ENCODE results near the gene KDM6A.

DNA sequence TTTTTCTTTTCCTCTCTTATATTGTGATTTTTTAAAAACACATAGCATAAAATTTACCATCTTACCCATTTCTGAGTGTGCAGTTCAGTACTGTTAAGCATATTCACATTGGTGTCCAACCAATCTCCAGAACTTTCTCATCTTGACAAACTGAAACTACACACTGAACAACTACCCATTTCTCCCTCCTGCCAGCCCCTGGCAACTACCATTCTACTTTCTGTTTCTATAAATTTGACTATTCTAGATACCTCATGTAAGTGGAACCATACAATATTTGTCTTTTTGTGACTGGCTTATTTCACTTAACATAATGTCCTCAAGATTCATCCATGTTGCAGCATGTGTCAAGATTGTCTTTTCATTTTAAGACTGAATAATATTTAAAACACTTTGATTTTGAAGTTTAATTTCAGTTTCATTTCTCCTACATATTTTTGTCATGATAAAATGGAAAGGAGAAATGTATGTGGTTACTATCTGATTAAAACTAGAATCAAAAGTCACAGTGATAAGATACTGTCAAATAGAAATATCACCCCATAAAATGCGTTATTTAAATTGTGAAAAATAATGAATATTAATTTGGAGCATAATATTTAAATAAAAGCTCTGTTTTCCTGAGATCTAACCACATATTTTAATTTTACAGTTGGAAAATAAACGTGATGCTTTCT lies 204.9 kb downstream of the KDM6A start:
- TF ChIP-seq POLR2AphosphoS5 (IDR thresholded peaks at IDR 0.05; ENCODE audit: low read depth, low read length) (no peak), SIN3A (IDR thresholded peaks at IDR 0.05; ENCODE audit: borderline replicate concordance, insufficient read depth, low read depth, low read length) (no peak)
- TF ChIP-seq, protein P1, sequence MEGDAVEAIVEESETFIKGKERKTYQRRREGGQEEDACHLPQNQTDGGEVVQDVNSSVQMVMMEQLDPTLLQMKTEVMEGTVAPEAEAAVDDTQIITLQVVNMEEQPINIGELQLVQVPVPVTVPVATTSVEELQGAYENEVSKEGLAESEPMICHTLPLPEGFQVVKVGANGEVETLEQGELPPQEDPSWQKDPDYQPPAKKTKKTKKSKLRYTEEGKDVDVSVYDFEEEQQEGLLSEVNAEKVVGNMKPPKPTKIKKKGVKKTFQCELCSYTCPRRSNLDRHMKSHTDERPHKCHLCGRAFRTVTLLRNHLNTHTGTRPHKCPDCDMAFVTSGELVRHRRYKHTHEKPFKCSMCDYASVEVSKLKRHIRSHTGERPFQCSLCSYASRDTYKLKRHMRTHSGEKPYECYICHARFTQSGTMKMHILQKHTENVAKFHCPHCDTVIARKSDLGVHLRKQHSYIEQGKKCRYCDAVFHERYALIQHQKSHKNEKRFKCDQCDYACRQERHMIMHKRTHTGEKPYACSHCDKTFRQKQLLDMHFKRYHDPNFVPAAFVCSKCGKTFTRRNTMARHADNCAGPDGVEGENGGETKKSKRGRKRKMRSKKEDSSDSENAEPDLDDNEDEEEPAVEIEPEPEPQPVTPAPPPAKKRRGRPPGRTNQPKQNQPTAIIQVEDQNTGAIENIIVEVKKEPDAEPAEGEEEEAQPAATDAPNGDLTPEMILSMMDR (IDR thresholded peaks at IDR 0.05): no peak
- TF ChIP-seq, protein P2, sequence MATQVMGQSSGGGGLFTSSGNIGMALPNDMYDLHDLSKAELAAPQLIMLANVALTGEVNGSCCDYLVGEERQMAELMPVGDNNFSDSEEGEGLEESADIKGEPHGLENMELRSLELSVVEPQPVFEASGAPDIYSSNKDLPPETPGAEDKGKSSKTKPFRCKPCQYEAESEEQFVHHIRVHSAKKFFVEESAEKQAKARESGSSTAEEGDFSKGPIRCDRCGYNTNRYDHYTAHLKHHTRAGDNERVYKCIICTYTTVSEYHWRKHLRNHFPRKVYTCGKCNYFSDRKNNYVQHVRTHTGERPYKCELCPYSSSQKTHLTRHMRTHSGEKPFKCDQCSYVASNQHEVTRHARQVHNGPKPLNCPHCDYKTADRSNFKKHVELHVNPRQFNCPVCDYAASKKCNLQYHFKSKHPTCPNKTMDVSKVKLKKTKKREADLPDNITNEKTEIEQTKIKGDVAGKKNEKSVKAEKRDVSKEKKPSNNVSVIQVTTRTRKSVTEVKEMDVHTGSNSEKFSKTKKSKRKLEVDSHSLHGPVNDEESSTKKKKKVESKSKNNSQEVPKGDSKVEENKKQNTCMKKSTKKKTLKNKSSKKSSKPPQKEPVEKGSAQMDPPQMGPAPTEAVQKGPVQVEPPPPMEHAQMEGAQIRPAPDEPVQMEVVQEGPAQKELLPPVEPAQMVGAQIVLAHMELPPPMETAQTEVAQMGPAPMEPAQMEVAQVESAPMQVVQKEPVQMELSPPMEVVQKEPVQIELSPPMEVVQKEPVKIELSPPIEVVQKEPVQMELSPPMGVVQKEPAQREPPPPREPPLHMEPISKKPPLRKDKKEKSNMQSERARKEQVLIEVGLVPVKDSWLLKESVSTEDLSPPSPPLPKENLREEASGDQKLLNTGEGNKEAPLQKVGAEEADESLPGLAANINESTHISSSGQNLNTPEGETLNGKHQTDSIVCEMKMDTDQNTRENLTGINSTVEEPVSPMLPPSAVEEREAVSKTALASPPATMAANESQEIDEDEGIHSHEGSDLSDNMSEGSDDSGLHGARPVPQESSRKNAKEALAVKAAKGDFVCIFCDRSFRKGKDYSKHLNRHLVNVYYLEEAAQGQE (IDR thresholded peaks at IDR 0.05; ENCODE audit: insufficient read depth in 1 of 2, low read depth in 2 of 2, low read length in 1 of 2): no peak
